Testis (tissue), 3 donors: Measurements from ENCODE around the gene UNC5B. TPM values are rescaled to one million over a fixed set of nuclear protein-coding genes. Genes with fewer than 3 reads are reported as not detected.

Experiments used
- DNase-seq: peaks from one replicate; pipeline ENCODE4 v3.0.0-alpha.2; 2019
- H3K27ac ChIP-seq, 2 donors: fragments of 200-600 bp; sonication (generic); one replicate each; pipeline ENCODE4 v1.5.1; 2019
- H3K27me3 ChIP-seq: fragments of 200-600 bp; sonication (generic); one replicate; pipeline ENCODE4 v1.5.1; 2019
- H3K36me3 ChIP-seq: fragments of 200-600 bp; sonication (generic); one replicate; pipeline ENCODE4 v1.5.1; 2017; ENCODE audit warnings: low read depth; ENCODE audit errors: missing control alignments
- H3K4me1 ChIP-seq: fragments of 200-600 bp; sonication (generic); one replicate; pipeline ENCODE4 v1.5.1; 2019
- H3K4me3 ChIP-seq, 2 donors: fragments of 200-600 bp; sonication (generic); one replicate each; pipeline ENCODE4 v1.5.1; 2017 to 2019
- H3K9me3 ChIP-seq: fragments of 200-600 bp; sonication (generic); one replicate; pipeline ENCODE4 v1.5.1; 2017
- CTCF ChIP-seq, 3 experiments: fragments of 450-650 bp in 2 of 3; fragments of 200-600 bp in 1 of 3; sonication (generic) in 1 of 3; IDR thresholded peaks; one replicate each; pipeline ENCODE4 v1.5.1; 2016 to 2019; ENCODE audit warnings: antibody characterized with exemption in 3 of 3, mild to moderate bottlenecking in 2 of 3, moderate library complexity in 1 of 3
- POLR2A ChIP-seq: fragments of 450-650 bp; IDR thresholded peaks from one replicate; pipeline ENCODE4 v1.6.1; 2017; ENCODE audit warnings: antibody characterized with exemption, mild to moderate bottlenecking, moderate library complexity
- WGBS, 2 donors: methylation state at CpG; one replicate each; pipeline ENCODE4 v1.1.5; 2018; 5-methylcytosine and 5-hydroxymethylcytosine counted together
- intact Hi-C: fragments of 100-400 bp; cut with DNase I; formaldehyde crosslinking; loops from one replicate; pipeline ENCODE4 v1.15.1; 2023; ENCODE audit warnings: low total_unique reads
- polyA plus RNA-seq: library from polyadenylated mRNA; stranded (reverse); fragments of 350-450 nt; fragmentation: Illumina TruSeq; extraction: RNeasy Lipid Tissue Mini Kit (QIAGEN cat#74804); gene quantifications from one replicate; pipeline ENCODE4 v1.2.3, GENCODE V29; 2014; ENCODE audit warnings: low read depth, low replicate concordance; ENCODE audit not compliant: insufficient read depth
- total RNA-seq, 2 donors: library from RNA; depleted of rRNA; stranded (reverse); fragments of >200 nt; gene quantifications; one replicate each; pipeline ENCODE4 v1.2.3, GENCODE V29; 2016

UNC5B gene
- total and polyA plus RNA-seq, 3 donors from 2014 or later: 14.8 to 44.4 (median 24.4) TPM

GRCh38 chr10:71219918-71220688 lies 7.7 kb downstream of the UNC5B start:
- intact Hi-C loops: loop anchor here (10.0 kb wide), 1 partner anchor 45 kb away; no protein-coding TSS in a partner anchor
- H3K27me3 ChIP-seq: no peaks in the 10 kb centered on the region
- H3K4me1 ChIP-seq: peaks cover 22% of the 10 kb centered on the region
- WGBS, 2 donors: 93 to 96% methylated on average over 7 to 8 of the region's 8 CpGs
- no peak for DNase-seq
- no peaks in the 10 kb centered on the region for H3K36me3 ChIP-seq
- H3K9me3 ChIP-seq: no peaks in the 10 kb centered on the region
- H3K27ac ChIP-seq: no peak overlapping the region
- TF ChIP-seq POLR2A: no peak
- TF ChIP-seq CTCF (IDR thresholded peaks at IDR 0.05): no peak
- H3K4me3 ChIP-seq: no peak overlapping the region

- peak; percentile 7 for DNase-seq
- H3K27me3 ChIP-seq: no peaks in the 10 kb centered on the region
These were observed 8.5 kb downstream of the UNC5B start for GRCh38 chr10:71220689-71221540.

GRCh38 chr10:71221586-71222202 lies 9.3 kb downstream of the UNC5B start:
- no peaks in the 10 kb centered on the region for H3K36me3 ChIP-seq
- DNase-seq: no peak
- H3K4me1 ChIP-seq: peaks cover 13% of the 10 kb centered on the region
- no peaks in the 10 kb centered on the region for H3K27me3 ChIP-seq
- intact Hi-C loops: no loop called here
- no peak overlapping the region for H3K4me3 ChIP-seq
- H3K27ac ChIP-seq: no peak overlapping the region
- no peaks in the 10 kb centered on the region for H3K9me3 ChIP-seq
- TF ChIP-seq CTCF (IDR thresholded peaks at IDR 0.05) (no peak), POLR2A (no peak)
- 91 to 95% methylated on average over 5 of the region's 5 CpGs for WGBS, 2 donors

More at GRCh38 chr10:71220689-71221540, 8.5 kb downstream of the UNC5B start:
- Histone ChIP-seq H3K9me3 (no peaks in the 10 kb centered on the region), H3K36me3 (no peaks in the 10 kb centered on the region), H3K27ac (no peak overlapping the region), H3K4me1 (peaks cover 21% of the 10 kb centered on the region), H3K4me3 (no peak overlapping the region)
- intact Hi-C loops: no loop called here
- TF ChIP-seq CTCF (IDR thresholded peaks at IDR 0.05) (no peak), POLR2A (no peak)
- 67 to 84% methylated on average over 6 to 12 of the region's 12 CpGs for WGBS, 2 donors

GRCh38 chr10:71222601-71223346 lies 10.4 kb downstream of the UNC5B start:
- TF ChIP-seq CTCF (IDR thresholded peaks at IDR 0.05): no peak
- no peak for TF ChIP-seq POLR2A
- no peak for DNase-seq

More at GRCh38 chr10:71222601-71223346, 10.4 kb downstream of the UNC5B start:
- Histone ChIP-seq H3K27ac (no peak overlapping the region), H3K36me3 (no peaks in the 10 kb centered on the region), H3K4me3 (no peak overlapping the region), H3K27me3 (no peaks in the 10 kb centered on the region), H3K9me3 (no peaks in the 10 kb centered on the region), H3K4me1 (peaks cover 3% of the 10 kb centered on the region)
- whole genome bisulfite sequencing, 2 donors: 77 to 84% methylated on average over 10 to 11 of the region's 11 CpGs
- intact Hi-C loops: no loop called here
